ENCODE data around the gene ZNF234. TPM values are rescaled to one million over a fixed set of nuclear protein-coding genes. Genes with fewer than 3 reads are reported as not detected.
"Not testable (repeated sequence)": the region's sequence is repeated elsewhere in the genome, so short reads cannot be mapped to it uniquely, and the experiment has no call there.

ZNF234 gene
- total and polyA plus RNA-seq, 12 donors = 2.4 to 19.4 (median 12.1) TPM

DNA sequence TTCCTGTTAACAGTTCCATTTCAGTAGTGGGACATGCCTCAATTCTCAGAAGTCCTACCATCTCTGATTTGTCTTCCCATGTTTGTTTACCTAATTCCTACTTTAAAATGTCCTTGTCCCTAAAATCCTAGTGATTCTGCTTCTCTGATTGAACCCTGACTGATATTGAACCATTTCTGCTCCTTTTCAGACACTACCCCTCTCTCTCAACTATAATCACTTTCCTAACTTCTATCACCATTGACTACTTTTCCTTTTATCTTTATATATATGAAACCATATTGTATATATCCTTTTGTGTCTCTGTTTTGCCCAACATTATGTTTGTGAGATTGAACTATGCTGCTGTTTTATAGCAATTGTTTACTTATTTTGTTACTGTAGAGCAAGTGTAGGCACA, 55.4 kb downstream of the ZNF234 start:
- intact Hi-C loops (cut with DNase I) = no loop called here
- H3K27ac ChIP-seq = no peak overlapping the region
- no peak for DNase-seq
- H3K36me3 ChIP-seq (replicated peaks in 1 of 2) = no peaks in the 10 kb centered on the region
- no peak for TF ChIP-seq POLR2A (IDR thresholded peaks at IDR 0.05)
- TF ChIP-seq, protein P1, sequence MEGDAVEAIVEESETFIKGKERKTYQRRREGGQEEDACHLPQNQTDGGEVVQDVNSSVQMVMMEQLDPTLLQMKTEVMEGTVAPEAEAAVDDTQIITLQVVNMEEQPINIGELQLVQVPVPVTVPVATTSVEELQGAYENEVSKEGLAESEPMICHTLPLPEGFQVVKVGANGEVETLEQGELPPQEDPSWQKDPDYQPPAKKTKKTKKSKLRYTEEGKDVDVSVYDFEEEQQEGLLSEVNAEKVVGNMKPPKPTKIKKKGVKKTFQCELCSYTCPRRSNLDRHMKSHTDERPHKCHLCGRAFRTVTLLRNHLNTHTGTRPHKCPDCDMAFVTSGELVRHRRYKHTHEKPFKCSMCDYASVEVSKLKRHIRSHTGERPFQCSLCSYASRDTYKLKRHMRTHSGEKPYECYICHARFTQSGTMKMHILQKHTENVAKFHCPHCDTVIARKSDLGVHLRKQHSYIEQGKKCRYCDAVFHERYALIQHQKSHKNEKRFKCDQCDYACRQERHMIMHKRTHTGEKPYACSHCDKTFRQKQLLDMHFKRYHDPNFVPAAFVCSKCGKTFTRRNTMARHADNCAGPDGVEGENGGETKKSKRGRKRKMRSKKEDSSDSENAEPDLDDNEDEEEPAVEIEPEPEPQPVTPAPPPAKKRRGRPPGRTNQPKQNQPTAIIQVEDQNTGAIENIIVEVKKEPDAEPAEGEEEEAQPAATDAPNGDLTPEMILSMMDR (IDR thresholded peaks at IDR 0.05) = no peak
- no peak overlapping the region for H3K4me3 ChIP-seq
- no peaks in the 10 kb centered on the region for H3K4me1 ChIP-seq (replicated peaks in 1 of 2)
- no peaks in the 10 kb centered on the region for H3K9me3 ChIP-seq (replicated peaks in 1 of 3)
- H3K27me3 ChIP-seq = no peaks in the 10 kb centered on the region

DNA sequence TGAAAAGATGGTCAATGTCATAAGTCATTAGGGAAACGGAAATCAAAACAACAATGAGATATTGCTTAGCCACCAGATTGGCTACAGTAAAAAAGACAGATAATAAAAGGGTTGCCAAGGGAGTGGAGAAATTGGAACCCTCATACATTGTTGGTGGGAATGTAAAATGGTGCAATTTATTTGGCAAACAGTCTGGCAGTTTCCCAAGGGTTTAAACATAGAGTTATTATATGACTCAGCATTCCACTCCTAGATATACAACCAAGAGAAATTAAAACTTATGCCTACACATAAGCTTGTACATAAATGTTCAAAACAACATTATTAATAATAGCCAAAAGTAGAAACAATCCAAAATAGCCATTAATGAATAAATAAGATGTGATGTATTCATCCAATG, 61.1 kb downstream of the ZNF234 start:
- TF ChIP-seq, protein P1 (IDR thresholded peaks at IDR 0.05) = no peak
- TF ChIP-seq POLR2A (IDR thresholded peaks at IDR 0.05) = no peak
- H3K4me1 ChIP-seq (replicated peaks in 1 of 2) = no peaks in the 10 kb centered on the region
- 56 to 76% (median 68%) methylated on average over 1 of the region's 1 CpG for WGBS, 4 donors
- no peaks in the 10 kb centered on the region for H3K36me3 ChIP-seq (replicated peaks in 1 of 2)
- H3K27me3 ChIP-seq = no peaks in the 10 kb centered on the region
- H3K27ac ChIP-seq = no peak overlapping the region
- intact Hi-C loops (cut with DNase I) = no loop called here
- no peaks in the 10 kb centered on the region for H3K9me3 ChIP-seq (replicated peaks in 1 of 3)
- no peak overlapping the region for H3K4me3 ChIP-seq
- no peak for DNase-seq

DNA sequence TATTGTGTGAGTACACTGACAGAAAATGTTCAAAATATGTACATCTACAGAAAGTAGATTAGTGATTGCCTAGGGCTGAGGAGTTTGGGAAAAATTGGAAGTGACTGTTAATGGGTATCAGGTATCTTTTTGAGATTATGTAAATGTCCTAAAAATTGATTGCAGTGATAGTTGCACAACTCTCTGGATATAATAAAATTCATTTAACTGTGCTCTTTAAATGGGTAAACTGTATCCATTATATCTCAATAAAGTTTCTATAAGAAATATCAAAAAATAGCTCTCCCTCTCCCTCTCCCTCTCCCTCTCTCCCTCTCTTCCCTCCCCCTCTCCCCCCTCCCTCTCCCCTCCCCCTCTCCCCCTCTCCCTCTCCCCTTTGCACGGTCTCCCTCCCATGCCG, 61.6 kb downstream of the ZNF234 start:
- WGBS, 4 donors = 50 to 83% (median 77%) methylated on average over 1 to 2 of the region's 2 CpGs; no CpG with 5 or more reads in 1 of the 4 donors
- no peak overlapping the region for H3K4me3 ChIP-seq
- H3K4me1 ChIP-seq (replicated peaks in 1 of 2) = peaks cover 0 to 3% of the 10 kb centered on the region in 2 donors
- intact Hi-C loops (cut with DNase I) = no loop called here
- DNase-seq = no peak
- H3K36me3 ChIP-seq (replicated peaks in 1 of 2) = no peaks in the 10 kb centered on the region
- TF ChIP-seq, protein P1 (IDR thresholded peaks at IDR 0.05) = no peak
- no peak for TF ChIP-seq POLR2A (IDR thresholded peaks at IDR 0.05)
- no peaks in the 10 kb centered on the region for H3K9me3 ChIP-seq (replicated peaks in 1 of 3)
- no peak overlapping the region for H3K27ac ChIP-seq
- no peaks in the 10 kb centered on the region for H3K27me3 ChIP-seq

DNA sequence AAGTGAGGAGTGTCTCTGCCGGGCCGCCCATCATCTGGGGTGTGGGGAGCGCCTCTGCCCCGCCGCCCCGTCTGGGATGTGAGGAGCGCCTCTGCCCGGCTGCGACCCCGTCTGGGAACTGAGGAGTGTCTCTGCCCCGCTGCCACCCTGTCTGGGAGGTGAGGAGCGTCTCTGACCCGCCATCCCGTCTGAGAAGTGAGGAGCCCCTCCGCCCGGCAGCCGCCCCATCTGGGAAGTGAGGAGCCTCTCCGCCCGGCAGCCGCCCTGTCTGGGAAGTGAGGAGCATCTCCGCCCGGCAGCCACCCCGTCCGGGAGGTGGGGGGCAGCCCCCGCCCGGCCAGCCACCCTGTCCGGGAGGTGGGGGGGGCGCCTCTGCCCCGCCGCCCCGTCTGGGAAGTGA, 62.5 kb downstream of the ZNF234 start:
- H3K27me3 ChIP-seq; H3K4me1 ChIP-seq (replicated peaks in 1 of 2); H3K27ac ChIP-seq; DNase-seq; H3K9me3 ChIP-seq (replicated peaks in 1 of 3); H3K36me3 ChIP-seq (replicated peaks in 1 of 2); H3K4me3 ChIP-seq; intact Hi-C loops (cut with DNase I): not testable (repeated sequence)
- 92 to 95% (median 93%) methylated on average over 25 to 31 of the region's 31 CpGs; no CpG with 5 or more reads in 1 of the 4 donors for WGBS, 4 donors

DNA sequence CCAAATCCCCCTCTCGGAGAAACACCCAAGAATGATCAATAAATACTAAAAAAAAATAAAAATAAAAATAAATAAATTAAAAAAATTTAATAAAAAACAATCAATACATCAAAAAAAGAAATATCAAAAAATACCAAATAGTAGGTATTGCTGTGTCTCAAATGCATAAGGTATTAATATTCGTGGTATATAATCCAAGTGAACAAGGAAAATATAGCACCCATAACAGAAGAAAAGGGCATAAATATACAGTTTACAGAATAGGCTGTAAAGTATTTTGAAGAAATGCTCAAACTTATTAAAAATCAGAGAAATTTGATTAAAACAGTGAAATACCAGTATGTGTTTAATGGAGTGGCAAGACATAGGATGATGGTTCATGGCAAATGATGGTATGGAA, 63.4 kb downstream of the ZNF234 start:
- no peak for TF ChIP-seq POLR2A (IDR thresholded peaks at IDR 0.05)
- TF ChIP-seq, protein P1 (IDR thresholded peaks at IDR 0.05) = no peak
- 56 to 75% (median 68%) methylated on average over 2 of the region's 2 CpGs for WGBS, 4 donors
- no peaks in the 10 kb centered on the region for H3K9me3 ChIP-seq (replicated peaks in 1 of 3)
- no peak overlapping the region for H3K4me3 ChIP-seq
- intact Hi-C loops (cut with DNase I) = no loop called here
- peaks cover 0 to 8% of the 10 kb centered on the region in 2 donors for H3K4me1 ChIP-seq (replicated peaks in 1 of 2)
- H3K36me3 ChIP-seq (replicated peaks in 1 of 2) = no peaks in the 10 kb centered on the region
- DNase-seq = no peak
- no peaks in the 10 kb centered on the region for H3K27me3 ChIP-seq
- H3K27ac ChIP-seq = no peak overlapping the region
